ENCODE measurements around the gene PRPF40B.
"Not testable (repeated sequence)": the region's sequence is repeated elsewhere in the genome, so short reads cannot be mapped to it uniquely, and the experiment has no call there.

Gene PRPF40B

GRCh38 chr12:49609059-49609874 is 14.1 kb upstream of the PRPF40B start:
- DNase-seq (ENCODE audit: low read depth): no peak

- no peak for DNase-seq (ENCODE audit: low read depth)
These were observed 13.5 kb upstream of the PRPF40B start for GRCh38 chr12:49609875-49610154.

- not testable (repeated sequence) for DNase-seq (ENCODE audit: low read depth)
These were observed 12.6 kb upstream of the PRPF40B start for GRCh38 chr12:49610785-49611184.

- DNase-seq (ENCODE audit: low read depth): no peak
These were observed 11.2 kb upstream of the PRPF40B start for GRCh38 chr12:49612210-49612609.

GRCh38 chr12:49615725-49616124 is 7.6 kb upstream of the PRPF40B start:
- DNase-seq (ENCODE audit: low read depth): no peak

- DNase-seq (ENCODE audit: low read depth): no peak
These were observed 6.7 kb upstream of the PRPF40B start for GRCh38 chr12:49616533-49617219.

- DNase-seq (ENCODE audit: low read depth): no peak
These were observed 4.8 kb upstream of the PRPF40B start for GRCh38 chr12:49618576-49618975.

- no peak for DNase-seq (ENCODE audit: low read depth)
These were observed 4.1 kb upstream of the PRPF40B start for GRCh38 chr12:49619286-49619685.

GRCh38 chr12:49621651-49622500 is 1.5 kb upstream of the PRPF40B start:
- no peak for DNase-seq (ENCODE audit: low read depth)

GRCh38 chr12:49622501-49623141 is 740 bp upstream of the PRPF40B start:
- peak; percentile 12 for DNase-seq (ENCODE audit: low read depth)

GRCh38 chr12:49624921-49625577 is 1.7 kb downstream of the PRPF40B start:
- DNase-seq (ENCODE audit: low read depth): no peak

- DNase-seq (ENCODE audit: low read depth): no peak
These were observed 2.9 kb downstream of the PRPF40B start for GRCh38 chr12:49626169-49626835.

- DNase-seq (ENCODE audit: low read depth): no peak
These were observed 3.5 kb downstream of the PRPF40B start for GRCh38 chr12:49626836-49627235.

- DNase-seq (ENCODE audit: low read depth): peak; percentile 26
These were observed 4.5 kb downstream of the PRPF40B start for GRCh38 chr12:49627752-49628360.

- no peak for DNase-seq (ENCODE audit: low read depth)
These were observed 8.1 kb downstream of the PRPF40B start for GRCh38 chr12:49631336-49631907.

GRCh38 chr12:49632401-49632800 is 9.0 kb downstream of the PRPF40B start:
- no peak for DNase-seq (ENCODE audit: low read depth)

GRCh38 chr12:49632986-49633702 is 9.8 kb downstream of the PRPF40B start:
- DNase-seq (ENCODE audit: low read depth): no peak

GRCh38 chr12:49633703-49634345 is 10.5 kb downstream of the PRPF40B start:
- DNase-seq (ENCODE audit: low read depth): no peak

- DNase-seq (ENCODE audit: low read depth): no peak
These were observed 11.7 kb downstream of the PRPF40B start for GRCh38 chr12:49635036-49635435.
